HepG2 (cell line): ENCODE data around the gene RBM47. TPM values are rescaled to one million over a fixed set of nuclear protein-coding genes. Genes with fewer than 3 reads are reported as not detected.

Experiments
- AGO1 ChIP-seq: fragments of 200-400 bp; formaldehyde crosslinking; IDR thresholded peaks from 2 replicates; pipeline ENCODE4 v1.6.1; 2017; ENCODE audit warnings: mild to moderate bottlenecking, low read depth, low read length, moderate library complexity; ENCODE audit not compliant: poor library complexity, severe bottlenecking
- HCFC1 ChIP-seq: fragments of 150-350 bp; IDR thresholded peaks from 2 replicates; pipeline ENCODE4 v1.6.1; 2014; ENCODE audit warnings: low read depth, low read length
- HOXA3 ChIP-seq: sonication (generic); formaldehyde crosslinking; IDR thresholded peaks from 2 replicates; pipeline ENCODE4 v1.5.0; 2020; ENCODE audit warnings: missing genetic modification reagents
- MTF2 ChIP-seq: sonication (generic); formaldehyde crosslinking; IDR thresholded peaks from 2 replicates; pipeline ENCODE4 v1.5.0; 2020; ENCODE audit warnings: missing genetic modification reagents, borderline replicate concordance
- MYNN ChIP-seq: sonication (generic); formaldehyde crosslinking; IDR thresholded peaks from 2 replicates; pipeline ENCODE4 v1.4.0; 2020; ENCODE audit warnings: mild to moderate bottlenecking, low read depth, missing genetic modification reagents
- NFE2L1 ChIP-seq: sonication (generic); formaldehyde crosslinking; IDR thresholded peaks from 2 replicates; pipeline ENCODE4 v1.4.0; 2020; ENCODE audit warnings: missing genetic modification reagents, mild to moderate bottlenecking, borderline replicate concordance
- PAX8 ChIP-seq: sonication (generic); formaldehyde crosslinking; IDR thresholded peaks from 2 replicates; pipeline ENCODE4 v1.8.0; 2022; ENCODE audit warnings: mild to moderate bottlenecking, missing genetic modification reagents, borderline replicate concordance
- SMAD9 ChIP-seq: sonication (generic); formaldehyde crosslinking; IDR thresholded peaks from 2 replicates; pipeline ENCODE4 v1.5.1; 2020; ENCODE audit warnings: mild to moderate bottlenecking, missing genetic modification reagents
- STAT5B ChIP-seq: sonication (generic); formaldehyde crosslinking; IDR thresholded peaks from 2 replicates; pipeline ENCODE4 v1.4.0; 2020; ENCODE audit warnings: missing genetic modification reagents
- TOE1 ChIP-seq: sonication (generic); formaldehyde crosslinking; IDR thresholded peaks from 2 replicates; pipeline ENCODE4 v1.4.0; 2020; ENCODE audit warnings: mild to moderate bottlenecking, missing genetic modification reagents
- ZNF10 ChIP-seq: sonication (generic); formaldehyde crosslinking; IDR thresholded peaks from 2 replicates; pipeline ENCODE4 v1.4.0; 2020; ENCODE audit warnings: mild to moderate bottlenecking, low read depth, missing genetic modification reagents, borderline replicate concordance
- ZNF143 ChIP-seq: sonication (generic); formaldehyde crosslinking; IDR thresholded peaks from 2 replicates; pipeline ENCODE4 v1.4.0; 2020; ENCODE audit warnings: missing genetic modification reagents
- ZNF230 ChIP-seq: sonication (generic); formaldehyde crosslinking; IDR thresholded peaks from 2 replicates; pipeline ENCODE4 v1.4.0; 2020; ENCODE audit warnings: mild to moderate bottlenecking, missing genetic modification reagents
- ZNF432 ChIP-seq: sonication (generic); formaldehyde crosslinking; IDR thresholded peaks from 2 replicates; pipeline ENCODE4 v1.5.0; 2020; ENCODE audit warnings: missing genetic modification reagents, mild to moderate bottlenecking, borderline replicate concordance
- polyA plus RNA-seq, 8 experiments: library from polyadenylated mRNA; depleted of rRNA in 3 of 8; stranded (reverse) in 7 of 8; unstranded in 1 of 8; fragments of >200 nt; fragmentation: Illumina TruSeq in 4 of 8; extraction: Trizol in 4 of 8; gene quantifications; 2 replicates each; pipeline versions ENCODE4 v1.2.1 to v1.2.3, GENCODE V29; 2011 to 2016; ENCODE audit warnings: low read depth in 4 of 8, missing spikeins in 1 of 8, mixed read lengths in 1 of 8; ENCODE audit not compliant: insufficient read depth in 1 of 8
- total RNA-seq, 5 experiments: library from RNA; depleted of rRNA; stranded (reverse); fragments of >200 nt; fragmentation: Illumina TruSeq; extraction: Trizol; gene quantifications; 2 replicates each; pipeline ENCODE4 v1.2.3, GENCODE V29; 2016; ENCODE audit warnings: low read depth in 1 of 5
- TF ChIP-seq, protein P1 (sequence below): sonication (generic); formaldehyde crosslinking; IDR thresholded peaks from 2 replicates; pipeline ENCODE4 v1.4.0; 2020; ENCODE audit warnings: missing genetic modification reagents
- TF ChIP-seq, protein P2 (sequence below): sonication (generic); formaldehyde crosslinking; conservative IDR thresholded peaks from 2 replicates; pipeline ENCODE4 v1.8.0; 2022; ENCODE audit warnings: missing genetic modification reagents
- TF ChIP-seq, protein P3 (sequence below): IDR thresholded peaks from 2 replicates; pipeline ENCODE4 v1.6.1; 2012; ENCODE audit warnings: low read length, improper control_type of control experiment
- TF ChIP-seq, protein P4 (sequence below): sonication (generic); formaldehyde crosslinking; IDR thresholded peaks from 2 replicates; pipeline ENCODE4 v1.4.0; 2020; ENCODE audit warnings: low read depth, mild to moderate bottlenecking, missing genetic modification reagents
- TF ChIP-seq, protein P5 (sequence below): sonication (generic); formaldehyde crosslinking; IDR thresholded peaks from 2 replicates; pipeline ENCODE4 v1.8.0; 2023; ENCODE audit warnings: mild to moderate bottlenecking, missing genetic modification reagents

Gene RBM47
- total and polyA plus RNA-seq, 2 of the 13 experiments (the other 11 are each of a cell fraction or from before 2014, with no cell fraction given), result 1.2 to 2.5 TPM

DNA sequence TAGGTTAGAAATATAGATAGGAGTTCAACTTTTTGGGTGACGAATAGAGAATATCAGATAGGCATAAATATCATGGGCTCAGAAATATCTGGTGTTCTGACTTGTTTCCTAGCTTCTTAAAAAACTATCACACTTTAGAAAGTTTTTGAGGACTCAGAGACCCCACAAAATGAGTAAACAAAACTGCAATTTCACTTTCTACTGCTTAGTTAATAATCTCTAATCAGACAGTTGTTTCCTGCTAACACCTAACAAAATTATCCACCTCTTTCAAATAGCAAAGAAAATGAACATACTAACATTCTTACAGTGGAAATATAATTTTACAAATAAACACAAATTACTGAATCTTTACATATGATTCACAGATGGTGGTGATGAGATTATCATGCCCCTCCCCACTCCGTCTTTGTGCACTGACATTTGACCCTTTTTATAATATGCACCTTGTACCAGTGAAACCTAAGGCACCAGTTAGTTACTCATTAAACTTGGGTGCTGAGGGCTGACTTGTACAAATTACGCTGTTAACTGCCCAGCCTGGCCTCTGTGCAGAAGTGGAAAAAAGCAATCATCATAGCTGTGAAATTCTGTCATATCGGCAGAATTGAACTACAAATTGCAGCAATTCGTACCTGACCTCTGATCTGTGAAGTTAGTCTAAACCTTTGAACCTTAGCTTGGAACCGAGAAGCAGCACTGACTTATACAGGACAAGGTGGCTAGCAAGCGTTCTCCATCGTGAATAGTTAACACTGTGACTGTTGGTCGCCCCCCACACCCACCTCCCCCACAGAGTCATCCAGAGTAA is 155.9 kb downstream of the RBM47 start (continued):
- TF ChIP-seq AGO1 (no peak), MYNN (CRISPR knock-in tag) (no peak), ZNF432 (CRISPR knock-in tag) (no peak), SMAD9 (CRISPR knock-in tag) (no peak), HCFC1 (no peak), MTF2 (CRISPR knock-in tag) (no peak), STAT5B (CRISPR knock-in tag) (no peak), NFE2L1 (CRISPR knock-in tag) (no peak), HOXA3 (CRISPR knock-in tag) (peak; percentile 67; the same call in 1 of the 2 replicates), ZNF230 (CRISPR knock-in tag) (no peak), PAX8 (no peak), ZNF10 (no peak), TOE1 (CRISPR knock-in tag) (no peak), ZNF143 (CRISPR knock-in tag) (no peak)
- TF ChIP-seq, protein P1, sequence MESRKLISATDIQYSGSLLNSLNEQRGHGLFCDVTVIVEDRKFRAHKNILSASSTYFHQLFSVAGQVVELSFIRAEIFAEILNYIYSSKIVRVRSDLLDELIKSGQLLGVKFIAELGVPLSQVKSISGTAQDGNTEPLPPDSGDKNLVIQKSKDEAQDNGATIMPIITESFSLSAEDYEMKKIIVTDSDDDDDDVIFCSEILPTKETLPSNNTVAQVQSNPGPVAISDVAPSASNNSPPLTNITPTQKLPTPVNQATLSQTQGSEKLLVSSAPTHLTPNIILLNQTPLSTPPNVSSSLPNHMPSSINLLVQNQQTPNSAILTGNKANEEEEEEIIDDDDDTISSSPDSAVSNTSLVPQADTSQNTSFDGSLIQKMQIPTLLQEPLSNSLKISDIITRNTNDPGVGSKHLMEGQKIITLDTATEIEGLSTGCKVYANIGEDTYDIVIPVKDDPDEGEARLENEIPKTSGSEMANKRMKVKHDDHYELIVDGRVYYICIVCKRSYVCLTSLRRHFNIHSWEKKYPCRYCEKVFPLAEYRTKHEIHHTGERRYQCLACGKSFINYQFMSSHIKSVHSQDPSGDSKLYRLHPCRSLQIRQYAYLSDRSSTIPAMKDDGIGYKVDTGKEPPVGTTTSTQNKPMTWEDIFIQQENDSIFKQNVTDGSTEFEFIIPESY (CRISPR knock-in tag), result no peak; the same call in 1 of the 2 replicates
- TF ChIP-seq, protein P2, sequence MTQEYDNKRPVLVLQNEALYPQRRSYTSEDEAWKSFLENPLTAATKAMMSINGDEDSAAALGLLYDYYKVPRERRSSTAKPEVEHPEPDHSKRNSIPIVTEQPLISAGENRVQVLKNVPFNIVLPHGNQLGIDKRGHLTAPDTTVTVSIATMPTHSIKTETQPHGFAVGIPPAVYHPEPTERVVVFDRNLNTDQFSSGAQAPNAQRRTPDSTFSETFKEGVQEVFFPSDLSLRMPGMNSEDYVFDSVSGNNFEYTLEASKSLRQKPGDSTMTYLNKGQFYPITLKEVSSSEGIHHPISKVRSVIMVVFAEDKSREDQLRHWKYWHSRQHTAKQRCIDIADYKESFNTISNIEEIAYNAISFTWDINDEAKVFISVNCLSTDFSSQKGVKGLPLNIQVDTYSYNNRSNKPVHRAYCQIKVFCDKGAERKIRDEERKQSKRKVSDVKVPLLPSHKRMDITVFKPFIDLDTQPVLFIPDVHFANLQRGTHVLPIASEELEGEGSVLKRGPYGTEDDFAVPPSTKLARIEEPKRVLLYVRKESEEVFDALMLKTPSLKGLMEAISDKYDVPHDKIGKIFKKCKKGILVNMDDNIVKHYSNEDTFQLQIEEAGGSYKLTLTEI (CRISPR knock-in tag), result no peak
- TF ChIP-seq, protein P3, sequence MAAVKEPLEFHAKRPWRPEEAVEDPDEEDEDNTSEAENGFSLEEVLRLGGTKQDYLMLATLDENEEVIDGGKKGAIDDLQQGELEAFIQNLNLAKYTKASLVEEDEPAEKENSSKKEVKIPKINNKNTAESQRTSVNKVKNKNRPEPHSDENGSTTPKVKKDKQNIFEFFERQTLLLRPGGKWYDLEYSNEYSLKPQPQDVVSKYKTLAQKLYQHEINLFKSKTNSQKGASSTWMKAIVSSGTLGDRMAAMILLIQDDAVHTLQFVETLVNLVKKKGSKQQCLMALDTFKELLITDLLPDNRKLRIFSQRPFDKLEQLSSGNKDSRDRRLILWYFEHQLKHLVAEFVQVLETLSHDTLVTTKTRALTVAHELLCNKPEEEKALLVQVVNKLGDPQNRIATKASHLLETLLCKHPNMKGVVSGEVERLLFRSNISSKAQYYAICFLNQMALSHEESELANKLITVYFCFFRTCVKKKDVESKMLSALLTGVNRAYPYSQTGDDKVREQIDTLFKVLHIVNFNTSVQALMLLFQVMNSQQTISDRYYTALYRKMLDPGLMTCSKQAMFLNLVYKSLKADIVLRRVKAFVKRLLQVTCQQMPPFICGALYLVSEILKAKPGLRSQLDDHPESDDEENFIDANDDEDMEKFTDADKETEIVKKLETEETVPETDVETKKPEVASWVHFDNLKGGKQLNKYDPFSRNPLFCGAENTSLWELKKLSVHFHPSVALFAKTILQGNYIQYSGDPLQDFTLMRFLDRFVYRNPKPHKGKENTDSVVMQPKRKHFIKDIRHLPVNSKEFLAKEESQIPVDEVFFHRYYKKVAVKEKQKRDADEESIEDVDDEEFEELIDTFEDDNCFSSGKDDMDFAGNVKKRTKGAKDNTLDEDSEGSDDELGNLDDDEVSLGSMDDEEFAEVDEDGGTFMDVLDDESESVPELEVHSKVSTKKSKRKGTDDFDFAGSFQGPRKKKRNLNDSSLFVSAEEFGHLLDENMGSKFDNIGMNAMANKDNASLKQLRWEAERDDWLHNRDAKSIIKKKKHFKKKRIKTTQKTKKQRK, result no peak
- TF ChIP-seq, protein P4, sequence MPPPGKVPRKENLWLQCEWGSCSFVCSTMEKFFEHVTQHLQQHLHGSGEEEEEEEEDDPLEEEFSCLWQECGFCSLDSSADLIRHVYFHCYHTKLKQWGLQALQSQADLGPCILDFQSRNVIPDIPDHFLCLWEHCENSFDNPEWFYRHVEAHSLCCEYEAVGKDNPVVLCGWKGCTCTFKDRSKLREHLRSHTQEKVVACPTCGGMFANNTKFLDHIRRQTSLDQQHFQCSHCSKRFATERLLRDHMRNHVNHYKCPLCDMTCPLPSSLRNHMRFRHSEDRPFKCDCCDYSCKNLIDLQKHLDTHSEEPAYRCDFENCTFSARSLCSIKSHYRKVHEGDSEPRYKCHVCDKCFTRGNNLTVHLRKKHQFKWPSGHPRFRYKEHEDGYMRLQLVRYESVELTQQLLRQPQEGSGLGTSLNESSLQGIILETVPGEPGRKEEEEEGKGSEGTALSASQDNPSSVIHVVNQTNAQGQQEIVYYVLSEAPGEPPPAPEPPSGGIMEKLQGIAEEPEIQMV (CRISPR knock-in tag), result no peak
- TF ChIP-seq, protein P5, sequence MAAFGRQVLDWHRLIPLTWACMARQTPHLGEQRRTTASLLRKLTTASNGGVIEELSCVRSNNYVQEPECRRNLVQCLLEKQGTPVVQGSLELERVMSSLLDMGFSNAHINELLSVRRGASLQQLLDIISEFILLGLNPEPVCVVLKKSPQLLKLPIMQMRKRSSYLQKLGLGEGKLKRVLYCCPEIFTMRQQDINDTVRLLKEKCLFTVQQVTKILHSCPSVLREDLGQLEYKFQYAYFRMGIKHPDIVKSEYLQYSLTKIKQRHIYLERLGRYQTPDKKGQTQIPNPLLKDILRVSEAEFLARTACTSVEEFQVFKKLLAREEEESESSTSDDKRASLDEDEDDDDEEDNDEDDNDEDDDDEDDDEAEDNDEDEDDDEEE, result no peak
